BJ (cell line): ENCODE results near the gene CASP9. TPM values are rescaled to one million over a fixed set of nuclear protein-coding genes. Genes with fewer than 3 reads are reported as not detected.
"Not testable (repeated sequence)": the region's sequence is repeated elsewhere in the genome, so short reads cannot be mapped to it uniquely, and the experiment has no call there.

Experiments used
- CTCF ChIA-PET: fragments of 350-600 bp; formaldehyde crosslinking; extraction: SDS; loops from one replicate; lab custom pipeline; 2021; ENCODE audit warnings: antibody characterized with exemption, inconsistent platforms; lab: Yijun Ruan, JAX
- POLR2A ChIA-PET: fragments of 300-600 bp; sonication (Branson Sonifier 250); formaldehyde crosslinking; extraction: SDS; loops from one replicate; lab custom pipeline; 2021; ENCODE audit warnings: antibody characterized with exemption; lab: Charles Lee
- DNase-seq: peaks from one replicate; pipeline ENCODE4 v3.0.0-alpha.2; 2011; ENCODE audit warnings: low read depth
- H3K27me3 ChIP-seq: 2 replicates; pipeline ENCODE4 v1.6.0; 2011; ENCODE audit warnings: low read length; ENCODE audit not compliant: control insufficient read depth, insufficient read depth
- H3K36me3 ChIP-seq: 2 replicates; pipeline ENCODE4 v1.5.1; 2011; ENCODE audit warnings: low read length; ENCODE audit not compliant: control insufficient read depth, insufficient read depth
- H3K4me3 ChIP-seq: 2 replicates; pipeline ENCODE4 v1.5.1; 2011; ENCODE audit warnings: low read depth, mild to moderate bottlenecking, control low read depth, low read length
- CTCF ChIP-seq: IDR thresholded peaks from 2 replicates; pipeline ENCODE4 v1.5.1; 2011; ENCODE audit warnings: low read depth, mild to moderate bottlenecking, control low read depth, inconsistent platforms, low read length, moderate library complexity; ENCODE audit not compliant: insufficient read depth
- polyA plus RNA-seq: library from polyadenylated mRNA; depleted of rRNA; stranded (reverse); fragments of >200 nt; gene quantifications from 2 replicates; pipeline ENCODE4 v1.2.3, GENCODE V29; 2011

Gene CASP9
- polyA plus RNA-seq, 1 experiment: 20.8 TPM

GRCh38 chr1:15460708-15461095 lies 63.3 kb downstream of the CASP9 start:
- TF ChIP-seq CTCF: no peak
- no peaks in the 10 kb centered on the region for H3K36me3 ChIP-seq
- DNase-seq: no peak
- ChIA-PET POLR2A (interaction anchor here (0.6 kb wide), 1 partner anchor 123 kb away, joined by 8 read pairs; no protein-coding TSS in a partner anchor), CTCF (no interaction called here)
- no peak overlapping the region for H3K4me3 ChIP-seq
- H3K27me3 ChIP-seq: no peaks in the 10 kb centered on the region; the same call in 1 of the 2 replicates

- ChIA-PET POLR2A (interaction anchor here (0.6 kb wide), 1 partner anchor 123 kb away, joined by 8 read pairs; no protein-coding TSS in a partner anchor), CTCF (no interaction called here)
- no peaks in the 10 kb centered on the region; the same call in 1 of the 2 replicates for H3K27me3 ChIP-seq
- no peaks in the 10 kb centered on the region for H3K36me3 ChIP-seq
- no peak for TF ChIP-seq CTCF
- no peak for DNase-seq
- no peak overlapping the region for H3K4me3 ChIP-seq
These were observed 64.0 kb downstream of the CASP9 start for GRCh38 chr1:15459771-15460707.

- DNase-seq, CTCF ChIA-PET, H3K27me3 ChIP-seq, POLR2A ChIA-PET, H3K36me3 ChIP-seq, H3K4me3 ChIP-seq: not testable (repeated sequence)
These were observed 65.6 kb downstream of the CASP9 start for GRCh38 chr1:15458388-15458787.

GRCh38 chr1:15457585-15457984 lies 66.4 kb downstream of the CASP9 start:
- no peak for TF ChIP-seq CTCF
- no peak for DNase-seq
- H3K27me3 ChIP-seq: no peaks in the 10 kb centered on the region; the same call in 1 of the 2 replicates
- no peaks in the 10 kb centered on the region for H3K36me3 ChIP-seq
- ChIA-PET CTCF (no interaction called here), POLR2A (no interaction called here)
- H3K4me3 ChIP-seq: no peak overlapping the region

- H3K4me3 ChIP-seq: no peak within 1 kb of the TSS
- DNase-seq: no peak
- no peaks in the 10 kb centered on the region; the same call in 1 of the 2 replicates for H3K27me3 ChIP-seq
- CTCF ChIA-PET: no interaction called here
- POLR2A ChIA-PET: no interaction called here
- no peaks in the 10 kb centered on the region for H3K36me3 ChIP-seq
- no peak for TF ChIP-seq CTCF
These were observed 67.6 kb downstream of the CASP9 start, which contains the start of gene CELA2A for GRCh38 chr1:15456313-15456954. Gene CELA2A (plus strand): TSS chr1:15456732. CDS start chr1:15456754, 22 bp downstream.
